GM19351 (cell line): ENCODE data around the gene CDIP1.

ENCODE experiments used
- ATAC-seq: cut with Tn5 transposase; IDR thresholded peaks from one replicate; pipeline ENCODE4 v1.9.1; 2021; ENCODE audit warnings: mild to moderate bottlenecking, moderate library complexity; ENCODE audit not compliant: unreplicated experiment

CDIP1 gene

DNA sequence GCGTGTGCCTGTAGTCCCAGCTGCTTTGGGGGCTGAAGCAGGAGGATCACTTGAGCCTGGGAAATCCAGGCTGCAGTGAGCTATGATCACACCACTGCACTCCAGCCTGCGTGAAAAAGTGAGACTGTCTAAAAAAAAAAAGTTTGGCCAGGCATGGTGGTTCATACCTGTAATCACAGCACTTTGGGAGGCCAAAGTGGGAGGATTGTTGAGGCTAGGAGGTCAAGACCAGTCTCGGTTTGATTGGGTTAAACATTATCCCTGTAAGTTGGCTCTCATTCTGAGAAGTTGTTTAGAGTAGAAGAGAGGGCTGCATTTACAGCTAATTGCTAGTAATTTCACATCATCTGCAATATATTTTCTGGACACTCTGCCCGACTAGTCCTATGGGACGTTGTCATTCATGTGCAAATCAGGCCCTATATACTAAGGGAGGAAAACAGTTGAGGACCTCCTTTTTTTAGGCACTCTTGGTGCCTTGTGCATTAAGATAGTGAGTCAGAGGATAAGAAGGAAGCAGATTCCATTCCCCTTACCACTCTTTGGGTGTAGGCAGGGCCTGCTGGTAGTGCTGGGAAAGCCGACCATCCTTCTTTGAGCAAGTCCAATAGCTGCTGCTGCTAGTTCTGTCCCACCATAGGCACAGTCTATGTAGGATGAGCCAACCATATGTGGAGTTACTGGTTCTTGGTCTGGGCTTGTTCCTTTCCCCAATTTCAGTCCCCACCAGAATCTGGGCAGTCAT lies 43.7 kb downstream of the CDIP1 start:
- no peak for ATAC-seq

DNA sequence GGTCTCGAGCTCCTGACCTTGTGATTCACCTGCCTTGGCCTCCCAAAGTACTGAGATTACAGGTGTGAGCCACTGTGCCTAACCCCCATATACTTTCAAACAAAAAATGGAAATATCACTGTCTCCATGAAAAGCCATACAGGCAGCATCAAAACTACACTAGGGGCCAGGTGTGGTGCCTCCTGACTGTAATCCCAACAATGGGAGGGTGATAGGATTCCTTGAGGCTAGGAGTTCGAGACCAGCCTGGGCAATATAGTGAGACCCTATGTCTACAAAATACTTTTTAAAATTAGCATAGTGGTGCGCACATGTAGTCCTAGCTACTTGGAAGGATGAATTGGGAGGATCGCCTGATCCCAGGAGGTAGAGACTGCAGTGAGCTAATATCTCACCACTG lies 46.7 kb downstream of the CDIP1 start:
- ATAC-seq: no peak

DNA sequence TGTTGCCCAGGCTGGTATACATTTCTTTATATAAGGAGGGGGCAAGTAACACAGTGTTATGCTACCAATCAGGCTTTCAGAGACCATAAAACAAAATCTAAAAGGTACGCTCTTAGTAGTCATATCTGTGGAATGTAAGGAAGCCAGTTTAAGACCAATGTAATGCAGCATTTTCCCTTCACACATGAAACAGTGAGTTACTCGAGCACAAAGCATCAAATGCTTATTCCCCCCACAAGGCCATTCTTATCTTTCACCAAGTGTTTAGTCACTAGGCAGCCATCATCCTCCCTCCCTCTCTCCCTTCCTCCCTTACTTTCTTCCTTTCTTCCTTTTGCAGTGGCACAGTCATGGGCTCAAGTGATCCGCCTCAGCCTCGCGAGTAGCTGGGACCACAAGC lies 49.5 kb downstream of the CDIP1 start:
- no peak for ATAC-seq

DNA sequence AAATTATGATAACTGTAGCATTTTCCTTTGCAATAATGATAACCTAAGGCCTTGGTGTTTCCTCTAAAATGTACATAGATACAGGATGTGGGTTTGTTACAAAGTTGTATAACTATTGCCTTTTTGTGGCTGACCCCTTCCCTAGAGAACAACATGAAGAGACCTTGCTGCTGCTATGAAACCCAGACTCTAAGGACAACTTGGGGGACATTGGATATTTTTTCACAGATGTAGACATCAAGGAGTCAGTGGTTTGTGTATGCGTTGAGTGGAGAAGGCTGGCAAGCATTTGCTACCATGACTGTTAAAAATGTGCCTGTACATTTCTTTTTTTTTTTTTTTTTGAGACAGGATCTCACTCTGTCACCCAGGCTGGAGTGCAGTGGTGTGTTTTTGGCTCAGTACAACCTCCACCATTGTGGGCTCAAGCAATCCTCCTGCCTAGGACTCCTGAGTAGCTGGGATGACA lies 50.0 kb downstream of the CDIP1 start:
- no peak for ATAC-seq

DNA sequence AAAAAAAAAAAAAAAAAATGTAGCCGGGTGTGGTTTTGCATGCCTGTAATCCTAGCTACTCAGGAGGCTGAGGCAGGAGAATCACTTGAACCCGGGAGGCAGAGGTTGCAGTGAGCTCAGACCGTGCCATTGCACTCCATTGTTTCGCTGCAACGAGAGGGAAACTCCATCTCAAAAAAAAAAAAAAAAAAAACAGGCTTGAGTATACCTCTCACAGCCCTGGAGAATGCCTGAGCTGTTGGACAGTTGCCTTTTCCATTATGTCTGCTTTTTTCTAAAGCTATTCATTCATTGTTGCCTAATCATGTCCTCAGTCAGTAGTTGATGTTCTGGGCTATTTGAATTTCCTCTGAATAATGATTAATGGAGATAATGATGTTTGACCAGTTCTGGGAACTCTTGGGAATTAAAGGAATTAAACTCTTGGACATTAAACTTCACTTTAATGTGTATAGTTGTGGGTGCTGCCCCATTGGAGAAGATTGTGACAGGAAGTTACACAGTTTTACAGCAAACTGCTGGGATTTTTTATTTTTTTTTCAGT lies 50.5 kb downstream of the CDIP1 start:
- no peak for ATAC-seq

DNA sequence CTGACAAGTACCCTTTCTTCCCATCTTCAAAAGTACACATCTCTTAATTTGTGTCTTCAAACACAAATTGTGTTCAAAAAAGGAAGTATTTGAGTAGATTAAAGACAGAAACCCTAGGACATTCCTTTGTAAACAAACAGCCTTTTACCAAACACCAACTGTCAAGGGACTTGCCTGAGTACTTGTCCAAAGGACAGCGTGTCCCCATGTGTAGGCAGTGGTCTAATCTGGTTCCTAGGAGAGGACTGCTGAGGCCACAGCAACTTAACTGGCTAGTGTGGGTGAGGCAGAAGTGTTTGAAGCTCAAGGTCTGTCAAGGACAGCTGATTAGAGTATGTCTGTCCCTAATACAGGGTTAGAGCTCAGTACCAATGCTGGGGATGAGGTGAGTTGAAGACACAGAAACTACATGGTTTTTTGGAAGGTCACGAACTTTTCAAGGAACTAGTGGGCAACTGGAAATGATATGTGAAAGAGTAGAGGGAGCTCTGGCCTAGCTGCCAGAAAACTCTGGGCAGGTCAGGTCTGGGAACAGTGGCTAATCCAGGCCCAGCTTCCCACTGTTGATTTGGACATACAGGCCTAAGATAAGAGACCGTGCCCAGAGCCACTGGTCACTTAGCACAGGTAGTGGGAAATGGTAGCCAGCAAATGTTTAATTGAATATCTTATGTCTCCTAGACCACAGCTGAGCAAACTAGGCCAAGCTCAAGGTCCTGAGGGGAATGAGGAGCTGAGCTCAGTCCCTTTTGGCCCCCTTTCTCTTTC lies 52.3 kb downstream of the CDIP1 start:
- ATAC-seq: no peak

DNA sequence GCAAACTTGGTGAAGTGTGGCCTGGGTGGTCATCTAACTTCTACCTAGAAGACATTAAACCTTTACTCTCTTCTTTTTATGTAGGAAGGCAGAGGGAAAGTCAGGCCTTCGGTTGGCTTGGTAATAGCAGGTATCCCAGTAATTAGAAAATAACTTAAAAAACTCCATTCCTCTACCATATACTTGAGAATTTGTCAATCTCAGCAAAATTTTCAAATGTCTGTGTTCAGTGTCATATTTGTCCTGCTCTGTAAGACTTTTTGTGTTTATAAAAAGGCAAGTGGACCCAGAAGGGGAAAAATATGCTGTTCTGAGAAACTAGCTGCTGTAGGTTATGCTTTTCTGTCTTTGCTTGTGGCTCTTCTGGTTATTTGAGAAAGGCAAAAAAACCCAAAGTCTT lies 56.6 kb downstream of the CDIP1 start:
- no peak for ATAC-seq

DNA sequence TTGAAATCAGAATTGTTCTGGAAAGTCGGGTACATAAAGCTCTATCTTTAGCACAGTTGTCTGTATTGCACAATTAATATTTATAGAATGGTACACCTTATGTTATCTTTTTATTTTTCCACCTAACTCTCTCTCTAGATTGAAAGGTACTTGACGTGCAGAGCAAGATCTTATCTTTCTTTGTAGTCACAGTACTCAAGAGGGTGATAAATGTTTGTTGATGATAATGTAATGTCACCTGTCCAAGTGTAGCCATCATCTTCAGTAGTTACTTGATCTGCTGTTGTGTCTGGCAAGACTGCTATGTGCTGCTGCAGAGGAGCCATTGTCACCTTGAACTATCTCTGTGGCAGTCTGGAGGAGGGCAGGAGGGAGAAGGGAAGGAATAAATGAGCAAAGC lies 57.0 kb downstream of the CDIP1 start:
- no peak for ATAC-seq

DNA sequence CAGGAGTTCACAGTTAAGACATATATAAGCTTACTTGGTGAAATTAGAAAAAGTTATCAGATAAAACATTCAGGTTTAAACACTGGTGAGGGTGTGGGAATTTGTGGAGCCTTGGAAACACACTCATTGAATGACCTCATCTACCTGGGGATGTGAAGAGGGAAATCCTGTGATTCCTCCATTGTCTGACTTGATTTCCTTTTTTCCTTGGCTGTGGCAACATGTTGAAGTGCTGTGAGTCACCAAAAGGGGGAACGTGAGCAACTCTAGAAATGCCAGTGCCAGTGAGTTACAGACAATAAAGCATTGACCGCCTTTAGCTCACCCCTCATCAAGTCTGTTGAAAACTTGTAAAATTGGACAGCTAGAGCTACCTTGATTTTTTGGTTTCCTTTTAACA lies 60.6 kb downstream of the CDIP1 start:
- no peak for ATAC-seq

DNA sequence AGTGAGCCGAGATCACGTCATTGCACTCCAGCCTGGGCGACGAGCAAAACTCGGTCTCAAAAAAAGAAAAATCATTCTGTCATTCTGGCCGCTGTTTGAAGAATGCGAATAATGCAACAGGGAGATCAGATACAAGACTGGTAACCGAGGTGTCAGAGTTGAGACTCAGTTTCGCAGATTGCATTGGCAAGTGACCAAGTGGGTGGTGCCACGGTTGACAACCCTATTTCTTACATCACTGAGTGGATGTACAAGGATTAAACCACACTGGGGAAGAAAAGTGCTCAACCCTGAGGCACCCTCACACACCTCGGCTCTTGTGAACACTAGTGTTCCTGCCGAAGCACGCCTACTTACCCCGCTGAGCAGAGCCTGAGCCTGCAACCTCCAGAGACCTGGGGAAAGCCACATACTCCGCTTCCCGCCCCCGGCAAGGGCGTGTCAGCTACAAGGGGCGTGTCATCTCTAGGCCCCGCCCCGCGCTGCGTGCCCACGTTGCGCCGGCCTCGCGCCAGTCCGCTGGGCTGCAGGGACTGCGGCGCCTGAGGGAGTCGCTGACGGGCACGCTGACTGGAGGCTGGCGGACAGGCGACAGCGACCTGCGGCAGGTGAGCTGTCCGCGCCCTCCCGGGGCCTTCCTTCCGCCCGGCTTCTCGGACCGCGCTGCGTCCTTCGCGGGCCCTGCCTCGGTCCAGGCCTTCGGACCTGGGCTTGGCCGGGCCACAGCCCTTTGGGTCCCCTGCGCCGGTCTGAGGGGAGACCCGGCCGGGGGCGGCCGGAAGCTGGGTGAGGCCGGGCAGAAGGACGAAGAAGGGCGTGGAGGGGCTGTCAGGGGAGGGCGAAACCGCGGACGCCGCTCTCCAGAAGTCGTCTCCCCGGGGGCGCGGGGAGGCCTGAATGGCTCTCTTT lies 62.4 kb downstream of the CDIP1 start, which contains the start of gene HMOX2:
Gene HMOX2 (plus strand): TSS at position 519 of the 909 bp plus-strand sequence. CDS start 29,127 bp downstream, outside the sequence.
- peak; percentile 83 for ATAC-seq

DNA sequence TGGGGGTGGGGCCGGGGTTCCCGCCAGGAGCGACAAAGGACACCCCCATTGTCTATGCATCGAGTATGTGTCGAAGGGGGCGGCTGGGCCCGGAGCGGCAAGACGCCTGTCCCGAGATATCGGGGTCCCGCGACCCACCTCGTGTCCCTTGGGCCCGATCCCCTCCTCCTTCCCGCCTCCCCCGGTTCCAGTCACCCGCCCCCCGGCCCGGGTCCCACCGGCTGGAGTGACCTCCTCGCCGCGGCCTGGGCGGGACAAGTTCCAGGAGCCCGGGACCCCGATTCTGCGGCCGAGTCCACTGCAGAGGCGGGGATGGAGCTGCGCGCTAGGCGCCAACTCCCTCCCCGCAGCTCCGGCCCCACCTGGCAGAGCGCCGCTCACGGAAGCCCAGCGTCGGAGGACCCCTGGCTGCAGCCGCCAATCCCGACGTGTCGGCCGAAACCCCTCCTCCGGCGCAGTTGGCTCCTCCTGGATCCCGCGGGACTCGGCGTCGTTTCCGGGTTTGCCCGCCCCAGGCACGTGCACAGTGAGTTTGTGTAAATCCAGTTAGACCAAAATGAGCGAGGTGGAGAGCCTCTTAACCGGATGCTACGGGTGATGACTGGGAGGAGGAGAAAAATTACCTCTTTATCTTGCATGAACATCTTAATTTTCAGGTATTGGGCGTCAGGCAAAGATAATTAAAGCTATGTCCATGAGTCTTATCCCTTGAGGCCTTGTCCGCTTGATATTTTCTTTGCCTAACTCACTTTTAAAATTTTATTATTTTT lies 64.2 kb downstream of the CDIP1 start, which contains the start of gene NMRAL1:
Gene NMRAL1 (minus strand): TSS at position 434 of the 770 bp plus-strand sequence. CDS start 493 bp downstream, outside the sequence.
- peak; percentile 43 for ATAC-seq

DNA sequence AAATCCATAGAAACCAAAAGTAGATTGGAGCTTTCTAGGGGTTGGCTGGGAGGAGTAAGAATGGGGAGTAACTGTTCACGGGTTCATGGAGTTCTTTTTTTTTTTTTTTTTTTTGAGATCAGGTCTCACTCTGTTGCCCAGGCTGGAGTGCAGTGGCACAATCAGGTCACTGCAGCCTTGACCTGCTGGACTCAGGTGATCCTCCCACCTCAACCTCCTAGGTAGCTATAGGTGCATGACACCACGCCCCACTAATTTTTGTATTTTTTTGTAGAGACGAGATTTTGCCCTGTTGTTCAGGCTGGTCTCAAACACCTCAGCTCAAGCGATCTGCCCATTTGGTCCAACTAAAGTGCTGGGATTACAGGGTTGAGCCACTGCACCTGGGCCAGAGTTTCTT lies 65.7 kb downstream of the CDIP1 start:
- no peak for ATAC-seq

DNA sequence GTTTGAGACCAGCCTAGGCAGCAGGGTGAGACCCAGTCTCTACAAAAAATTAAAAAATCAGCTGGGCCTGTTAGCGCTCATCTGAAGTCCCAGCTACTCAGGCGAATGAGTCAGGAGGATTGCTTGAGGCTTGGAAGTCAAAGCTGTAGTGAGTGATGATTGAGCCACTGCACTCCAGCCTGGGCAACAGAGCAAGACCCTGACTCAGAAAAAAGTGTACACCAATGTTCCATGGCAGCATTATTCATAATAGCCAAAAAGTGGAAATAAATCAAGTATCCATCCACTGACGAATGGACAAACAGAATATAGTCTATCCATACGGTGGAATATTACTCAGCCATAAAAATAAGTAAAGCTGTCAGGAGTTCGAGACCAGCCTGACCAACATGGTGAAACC lies 66.7 kb downstream of the CDIP1 start:
- ATAC-seq: no peak

DNA sequence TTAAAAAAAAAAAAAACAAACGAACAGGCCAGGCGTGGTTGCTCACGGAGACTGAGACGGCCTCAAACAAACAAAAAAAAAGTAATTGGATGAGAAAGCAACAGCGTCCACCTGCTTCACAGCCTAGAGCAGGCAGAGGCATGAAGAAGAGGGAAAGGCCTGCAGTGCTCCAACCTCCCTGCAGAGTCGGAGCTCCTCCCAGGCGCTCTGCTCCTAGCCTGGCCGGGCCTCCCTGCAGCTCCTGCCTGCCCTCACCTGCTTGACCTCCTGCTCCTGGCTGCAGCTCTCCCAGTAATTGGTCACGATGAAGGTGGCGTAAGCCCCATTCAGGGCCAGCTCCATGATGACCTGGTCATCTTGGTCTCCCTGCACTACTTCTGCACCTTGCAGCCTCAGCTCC lies 69.6 kb downstream of the CDIP1 start:
- ATAC-seq: no peak

DNA sequence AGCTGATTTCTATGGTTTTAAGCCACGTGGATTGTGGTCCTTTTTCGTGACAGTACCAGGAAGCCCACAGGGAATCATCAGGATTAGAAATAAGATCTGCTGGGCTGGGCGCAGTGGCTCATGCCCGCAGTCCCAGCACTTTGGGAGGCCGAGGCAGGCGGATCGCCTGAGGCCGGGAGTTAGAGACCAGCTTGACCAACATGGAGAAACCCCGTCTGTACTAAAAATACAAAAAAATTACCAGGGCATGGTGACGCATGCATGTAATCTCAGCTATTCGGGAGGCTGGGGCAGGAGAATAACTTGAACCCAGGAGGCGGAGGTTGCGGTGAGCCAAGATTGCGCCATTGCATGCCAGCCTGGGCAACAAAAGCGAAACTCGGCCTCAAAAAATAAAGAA lies 70.7 kb downstream of the CDIP1 start:
- ATAC-seq: no peak

DNA sequence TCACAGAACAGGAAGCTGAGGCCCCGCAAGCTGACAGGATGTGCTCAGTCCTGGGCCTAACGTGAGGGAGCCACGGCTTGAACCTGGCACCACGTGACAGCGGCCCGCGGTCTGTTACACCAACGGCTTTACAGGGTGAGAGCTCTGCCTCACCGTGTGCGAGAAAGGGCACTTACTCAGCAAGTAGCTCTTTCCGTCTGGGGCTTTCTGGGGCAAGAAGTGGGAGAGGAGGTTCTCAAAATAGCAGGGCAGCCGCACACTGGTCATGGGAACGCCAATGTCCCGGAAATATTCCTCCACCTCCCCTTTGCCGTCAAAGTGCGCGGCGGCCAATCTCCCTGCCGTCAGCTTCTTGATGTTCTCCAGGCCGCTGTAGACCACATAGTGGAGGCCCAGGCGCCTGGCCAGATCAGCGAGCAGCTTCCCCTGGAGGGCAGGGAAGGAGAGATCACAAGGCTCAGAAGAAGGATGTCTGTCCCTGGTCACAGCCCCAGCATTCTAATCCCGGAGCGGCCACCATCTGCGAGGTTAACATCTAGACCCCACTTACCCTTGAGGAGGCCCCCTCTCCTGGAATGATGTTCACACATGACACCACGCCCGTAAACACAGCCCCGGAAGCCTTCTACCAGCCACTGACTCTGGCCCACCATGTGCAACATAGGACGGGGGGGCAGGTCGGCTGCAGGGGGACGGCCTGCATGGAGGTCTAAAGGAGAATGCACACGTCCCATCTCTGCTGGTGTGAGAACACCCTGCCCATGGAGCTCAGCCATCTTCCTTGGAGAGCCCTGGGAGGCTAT lies 72.4 kb downstream of the CDIP1 start:
- ATAC-seq: no peak

DNA sequence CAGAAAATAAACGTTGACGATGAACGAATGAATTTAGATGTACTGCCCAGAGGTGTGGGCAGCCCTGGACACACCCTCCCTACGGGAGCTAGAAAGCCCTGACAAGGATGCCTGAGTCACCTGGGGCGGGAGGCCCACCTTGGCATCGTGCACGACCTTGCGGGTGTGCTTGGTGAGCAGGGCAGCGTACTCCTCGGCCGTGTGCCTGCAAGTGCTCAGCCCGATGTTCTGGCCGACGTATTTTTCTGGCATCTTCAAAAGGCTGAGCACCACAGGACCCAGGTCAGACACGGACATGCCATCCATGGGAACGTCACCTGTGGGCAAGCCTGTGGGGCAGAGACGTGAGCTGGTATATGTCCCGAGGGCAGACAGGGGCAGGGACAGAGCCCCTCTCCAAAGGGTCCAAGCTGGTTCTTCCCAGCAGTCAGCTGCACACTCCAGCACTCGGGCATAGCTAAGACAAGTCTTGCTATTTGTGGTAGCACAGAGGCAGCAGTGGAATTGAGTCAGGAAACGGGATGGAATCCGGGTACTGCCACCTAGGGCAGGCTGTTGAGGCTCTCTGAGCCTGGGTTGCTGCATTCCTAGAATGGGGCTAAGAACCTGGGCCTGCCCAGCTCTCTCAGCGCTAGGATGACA lies 74.9 kb downstream of the CDIP1 start:
- ATAC-seq: no peak

DNA sequence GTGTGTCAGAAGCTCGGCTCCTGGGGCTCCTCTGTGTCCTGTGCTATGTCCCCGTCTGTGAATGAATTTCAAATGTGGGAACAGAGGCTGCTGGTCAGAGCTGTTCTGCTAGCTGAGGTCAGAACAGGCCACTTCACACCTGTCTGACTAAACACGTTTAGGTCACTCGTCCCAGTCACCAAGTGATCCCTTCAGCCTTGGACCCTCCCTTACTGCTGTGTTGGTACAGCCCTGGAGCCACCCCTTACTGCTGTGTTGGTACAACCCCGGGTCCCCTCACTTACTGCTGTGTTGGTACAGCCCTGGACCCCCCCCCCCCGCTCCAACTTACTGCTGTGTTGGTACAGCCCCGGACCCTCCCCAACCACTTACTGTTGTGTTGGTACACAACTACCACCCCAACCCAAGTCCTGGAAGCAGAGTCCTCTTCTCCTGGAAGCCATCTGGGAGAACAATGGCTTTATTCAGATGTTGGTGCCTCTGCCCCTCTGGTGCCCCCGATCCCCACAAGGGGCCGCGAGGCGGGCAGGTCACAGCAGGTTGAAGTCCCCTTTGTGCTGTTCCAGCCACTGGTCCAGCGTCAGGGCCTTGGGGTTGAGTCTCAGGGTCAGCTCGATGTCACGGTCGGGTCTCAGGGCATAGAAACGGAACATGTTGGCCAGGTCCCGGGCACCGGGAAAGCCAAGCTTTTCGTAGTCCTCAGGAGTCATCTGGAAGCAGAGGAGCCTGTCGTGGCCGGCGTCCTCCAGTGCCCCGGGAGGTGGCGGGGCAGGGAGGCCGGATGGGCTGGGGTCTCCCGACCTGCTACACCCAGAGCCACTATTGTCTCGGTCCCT lies 77.1 kb downstream of the CDIP1 start:
- ATAC-seq: no peak
